Parathyroid adenoma (tissue), 2 donors: Measurements from ENCODE around the gene KLRF2.

Experiments used
- H2AFZ ChIP-seq: fragments of 300-600 bp; sonication (generic); one replicate; pipeline ENCODE4 v1.7.0; 2017; ENCODE audit warnings: antibody characterized with exemption, mild to moderate bottlenecking
- H3K27ac ChIP-seq: fragments of 300-600 bp; sonication (generic); one replicate; pipeline ENCODE4 v1.7.0; 2017
- H3K27me3 ChIP-seq: fragments of 300-600 bp; sonication (generic); one replicate; pipeline ENCODE4 v1.7.0; 2017; ENCODE audit warnings: low read length; ENCODE audit not compliant: control insufficient read depth, insufficient read depth
- H3K36me3 ChIP-seq: fragments of 300-600 bp; sonication (generic); one replicate; pipeline ENCODE4 v1.7.0; 2017; ENCODE audit warnings: low read length; ENCODE audit not compliant: control insufficient read depth, insufficient read depth
- H3K4me1 ChIP-seq: fragments of 300-600 bp; sonication (generic); one replicate; pipeline ENCODE4 v1.7.0; 2017; ENCODE audit warnings: control low read depth
- H3K4me2 ChIP-seq: fragments of 300-600 bp; sonication (generic); one replicate; pipeline ENCODE4 v1.7.0; 2017; ENCODE audit warnings: low read length
- H3K4me3 ChIP-seq: fragments of 300-600 bp; sonication (generic); one replicate; pipeline ENCODE4 v1.7.0; 2017; ENCODE audit warnings: low read depth, low read length
- H3K79me2 ChIP-seq: fragments of 300-600 bp; sonication (generic); one replicate; pipeline ENCODE4 v1.7.0; 2017; ENCODE audit warnings: control low read depth
- H3K9ac ChIP-seq: fragments of 300-600 bp; sonication (generic); one replicate; pipeline ENCODE4 v1.7.0; 2017; ENCODE audit warnings: mild to moderate bottlenecking
- H3K9me3 ChIP-seq: fragments of 300-600 bp; sonication (generic); one replicate; pipeline ENCODE4 v1.7.0; 2017; ENCODE audit warnings: low read length; ENCODE audit not compliant: control insufficient read depth
- CTCF ChIP-seq: fragments of 300-600 bp; sonication (generic); IDR thresholded peaks from one replicate; pipeline ENCODE4 v1.7.0; 2017; ENCODE audit warnings: antibody characterized with exemption, mild to moderate bottlenecking
- donor health status: primary hyperparathyroidism.

KLRF2 gene

GRCh38 chr12:9881246-9881645, at the start of gene KLRF2:
KLRF2 (plus strand) TSS chr12:9881489; CDS start chr12:9881596, 107 bp downstream.
- TF ChIP-seq CTCF: no peak
- Histone ChIP-seq H3K4me1 (no peaks in the 10 kb centered on the region), H3K27ac (no peak within 1 kb of the TSS), H3K9me3 (no peaks in the 10 kb centered on the region), H3K27me3 (no peaks in the 10 kb centered on the region), H3K36me3 (no peaks in the 10 kb centered on the region), H3K4me2 (no peak within 1 kb of the TSS), H3K4me3 (no peak within 1 kb of the TSS), H3K79me2 (no peaks in the 10 kb centered on the region), H3K9ac (no peak within 1 kb of the TSS), H2AFZ (no peak within 1 kb of the TSS)

GRCh38 chr12:9831720-9832119, 49.6 kb upstream of the KLRF2 start:
- H2AFZ ChIP-seq: no peak overlapping the region

GRCh38 chr12:9843407-9843806, 37.9 kb upstream of the KLRF2 start:
- Histone ChIP-seq H3K9me3 (no peaks in the 10 kb centered on the region), H3K27me3 (no peaks in the 10 kb centered on the region), H3K27ac (no peak overlapping the region), H2AFZ (no peak overlapping the region), H3K79me2 (no peaks in the 10 kb centered on the region), H3K9ac (no peak overlapping the region), H3K4me3 (no peak overlapping the region), H3K36me3 (no peaks in the 10 kb centered on the region), H3K4me1 (no peaks in the 10 kb centered on the region), H3K4me2 (no peak overlapping the region)
- no peak for TF ChIP-seq CTCF

More at GRCh38 chr12:9831720-9832119, 49.6 kb upstream of the KLRF2 start:
- H3K4me1 ChIP-seq: no peaks in the 10 kb centered on the region
- H3K9ac ChIP-seq: no peak overlapping the region
- no peaks in the 10 kb centered on the region for H3K27me3 ChIP-seq
- H3K9me3 ChIP-seq: no peaks in the 10 kb centered on the region
- no peak overlapping the region for H3K4me3 ChIP-seq
- H3K27ac ChIP-seq: no peak overlapping the region
- no peak overlapping the region for H3K4me2 ChIP-seq
- H3K79me2 ChIP-seq: no peaks in the 10 kb centered on the region
- TF ChIP-seq CTCF: no peak
- H3K36me3 ChIP-seq: no peaks in the 10 kb centered on the region

GRCh38 chr12:9848899-9849298, 32.4 kb upstream of the KLRF2 start:
- no peak overlapping the region for H3K27ac ChIP-seq
- H3K4me3 ChIP-seq: no peak overlapping the region
- H3K27me3 ChIP-seq: no peaks in the 10 kb centered on the region
- H3K9ac ChIP-seq: no peak overlapping the region
- no peaks in the 10 kb centered on the region for H3K36me3 ChIP-seq
- H3K9me3 ChIP-seq: no peaks in the 10 kb centered on the region
- H3K4me1 ChIP-seq: no peaks in the 10 kb centered on the region
- H3K79me2 ChIP-seq: no peaks in the 10 kb centered on the region
- no peak overlapping the region for H3K4me2 ChIP-seq
- no peak for TF ChIP-seq CTCF
- no peak overlapping the region for H2AFZ ChIP-seq

- Histone ChIP-seq H3K4me2 (no peak overlapping the region), H3K27me3 (no peaks in the 10 kb centered on the region), H3K27ac (no peak overlapping the region), H2AFZ (no peak overlapping the region), H3K4me3 (no peak overlapping the region), H3K36me3 (no peaks in the 10 kb centered on the region), H3K4me1 (no peaks in the 10 kb centered on the region), H3K79me2 (no peaks in the 10 kb centered on the region), H3K9ac (no peak overlapping the region), H3K9me3 (no peaks in the 10 kb centered on the region)
- TF ChIP-seq CTCF: no peak
These were observed 30.2 kb upstream of the KLRF2 start for GRCh38 chr12:9851050-9851449.
